Osteoblast (primary cell): ENCODE measurements around the gene ARMH3. TPM values are rescaled to one million over a fixed set of nuclear protein-coding genes. Genes with fewer than 3 reads are reported as not detected.

Experiments
- DNase-seq: peaks from one replicate; pipeline ENCODE4 v3.0.0; 2011; ENCODE audit warnings: low spot score, mixed read lengths; ENCODE audit not compliant: insufficient read length; ENCODE audit errors: missing footprints
- H2AFZ ChIP-seq: 2 replicates; pipeline ENCODE4 v1.6.0; 2011; ENCODE audit warnings: mild to moderate bottlenecking, low read length
- H3K27ac ChIP-seq: 2 replicates; pipeline ENCODE4 v1.5.1; 2011; ENCODE audit warnings: mild to moderate bottlenecking, low read depth, low read length, moderate library complexity
- H3K27me3 ChIP-seq: 2 replicates; pipeline ENCODE4 v1.6.0; 2012; ENCODE audit warnings: mild to moderate bottlenecking, control low read depth, inconsistent platforms, low read length, moderate library complexity; ENCODE audit not compliant: insufficient read depth
- H3K36me3 ChIP-seq: 2 replicates; pipeline ENCODE4 v1.5.1; 2011; ENCODE audit warnings: mild to moderate bottlenecking, low read length, control low read depth, moderate library complexity; ENCODE audit not compliant: insufficient read depth
- H3K4me1 ChIP-seq: 2 replicates; pipeline ENCODE4 v1.5.1; 2011; ENCODE audit warnings: mild to moderate bottlenecking, low read length, control low read depth, moderate library complexity; ENCODE audit not compliant: insufficient read depth
- H3K4me2 ChIP-seq: 2 replicates; pipeline ENCODE4 v1.6.0; 2011; ENCODE audit warnings: mild to moderate bottlenecking, low read length; ENCODE audit not compliant: insufficient read depth
- H3K4me3 ChIP-seq: fragments of 200-600 bp; sonication (generic); 3 replicates; pipeline ENCODE4 v1.5.1; 2012; ENCODE audit warnings: mild to moderate bottlenecking, low read length, inconsistent platforms; ENCODE audit not compliant: insufficient read depth
- H3K79me2 ChIP-seq: 2 replicates; pipeline ENCODE4 v1.6.0; 2012; ENCODE audit warnings: mild to moderate bottlenecking, low read length, control low read depth, inconsistent platforms; ENCODE audit not compliant: insufficient read depth
- H3K9me3 ChIP-seq: 2 replicates; pipeline ENCODE4 v1.5.1; 2011; ENCODE audit warnings: low read depth, low read length, control low read depth
- H4K20me1 ChIP-seq: 2 replicates; pipeline ENCODE4 v1.6.0; 2012; ENCODE audit warnings: mild to moderate bottlenecking, low read length, control low read depth; ENCODE audit not compliant: insufficient read depth
- CTCF ChIP-seq: IDR thresholded peaks from 2 replicates; pipeline ENCODE4 v1.5.1; 2011; ENCODE audit warnings: mild to moderate bottlenecking, low read depth, low read length, moderate library complexity; ENCODE audit errors: extremely low read depth
- total RNA-seq: library from RNA; depleted of rRNA; stranded (reverse); fragments of >200 nt; gene quantifications from 2 replicates; pipeline ENCODE4 v1.2.3, GENCODE V29; 2012

The ARMH3 gene, protein sequence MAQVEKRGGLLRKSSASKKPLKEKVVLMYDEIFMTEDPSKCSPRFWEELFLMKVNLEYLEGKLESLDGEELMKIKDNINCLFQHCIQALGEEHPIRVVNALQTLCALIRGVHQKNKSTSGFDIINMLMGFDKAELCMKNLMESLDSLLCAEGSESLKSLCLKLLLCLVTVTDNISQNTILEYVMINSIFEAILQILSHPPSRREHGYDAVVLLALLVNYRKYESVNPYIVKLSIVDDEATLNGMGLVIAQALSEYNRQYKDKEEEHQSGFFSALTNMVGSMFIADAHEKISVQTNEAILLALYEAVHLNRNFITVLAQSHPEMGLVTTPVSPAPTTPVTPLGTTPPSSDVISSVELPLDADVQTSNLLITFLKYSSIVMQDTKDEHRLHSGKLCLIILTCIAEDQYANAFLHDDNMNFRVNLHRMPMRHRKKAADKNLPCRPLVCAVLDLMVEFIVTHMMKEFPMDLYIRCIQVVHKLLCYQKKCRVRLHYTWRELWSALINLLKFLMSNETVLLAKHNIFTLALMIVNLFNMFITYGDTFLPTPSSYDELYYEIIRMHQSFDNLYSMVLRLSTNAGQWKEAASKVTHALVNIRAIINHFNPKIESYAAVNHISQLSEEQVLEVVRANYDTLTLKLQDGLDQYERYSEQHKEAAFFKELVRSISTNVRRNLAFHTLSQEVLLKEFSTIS
- total RNA-seq: 9.1 and 9.4 TPM in 2 replicates

DNA sequence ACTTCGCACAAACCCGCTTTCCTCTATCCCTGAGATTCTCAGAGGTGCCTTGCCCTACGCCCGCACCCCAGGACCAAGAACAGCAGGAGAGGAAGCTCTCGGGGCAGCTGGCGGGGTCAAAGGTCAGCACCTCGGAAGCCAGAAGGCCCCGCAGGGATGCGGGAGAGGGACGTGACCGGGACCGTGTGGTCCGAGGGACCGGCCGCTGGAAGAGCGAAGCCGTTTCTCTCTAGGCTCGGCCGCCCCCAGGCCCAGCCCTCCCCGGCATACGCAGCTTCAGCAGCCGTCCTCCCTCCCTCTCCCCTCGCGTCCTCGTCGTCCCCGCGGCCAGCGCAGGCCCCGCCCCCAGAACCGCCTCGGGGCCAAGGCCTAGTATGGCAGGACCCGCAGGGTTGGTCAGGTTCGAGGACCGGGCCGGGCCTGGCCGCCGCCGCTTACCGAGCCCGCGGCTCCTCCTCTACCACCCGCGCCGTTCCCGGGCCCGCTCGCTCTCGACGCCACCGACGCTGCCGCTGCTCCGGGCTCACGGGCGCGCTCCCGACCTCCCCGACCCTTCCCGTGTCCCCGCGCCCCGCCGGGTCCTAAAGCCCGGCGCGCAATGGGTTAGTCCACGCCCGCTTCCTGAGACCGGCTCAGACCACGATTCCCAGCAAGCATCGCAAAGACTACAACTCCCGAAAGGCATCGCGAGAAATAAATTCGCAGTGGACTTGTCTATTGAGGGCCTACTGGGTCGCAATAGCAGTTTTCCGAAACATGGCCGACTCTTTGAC is at the start of gene ARMH3:
Gene ARMH3 (minus strand): TSS at position 527 of the 773 bp plus-strand sequence. CDS start 16,059 bp downstream, outside the sequence.
- TF ChIP-seq CTCF: no peak
- peak within 1 kb of the TSS; percentile 94 for H2AFZ ChIP-seq
- H3K36me3 ChIP-seq: no peaks in the 10 kb centered on the region
- peak within 1 kb of the TSS; percentile 76 for H3K27ac ChIP-seq
- peak within 1 kb of the TSS; percentile 76 for H3K4me2 ChIP-seq
- H3K9me3 ChIP-seq: no peaks in the 10 kb centered on the region
- no peaks in the 10 kb centered on the region for H3K27me3 ChIP-seq
- H3K4me1 ChIP-seq: peaks cover 5% of the 10 kb centered on the region
- peaks cover 42% of the 10 kb centered on the region for H3K79me2 ChIP-seq
- peak within 1 kb of the TSS; percentile 98 for H3K4me3 ChIP-seq
- peaks cover 8% of the 10 kb centered on the region for H4K20me1 ChIP-seq
- DNase-seq: peak; percentile 99

GRCh38 chr10:102102421-102102820 is 46.4 kb upstream of the ARMH3 start:
- Histone ChIP-seq H4K20me1 (peaks cover 6% of the 10 kb centered on the region), H3K4me1 (peaks cover 6% of the 10 kb centered on the region), H3K27me3 (no peaks in the 10 kb centered on the region), H2AFZ (no peak overlapping the region), H3K36me3 (peaks cover 4% of the 10 kb centered on the region), H3K9me3 (no peaks in the 10 kb centered on the region), H3K4me3 (no peak overlapping the region), H3K27ac (no peak overlapping the region), H3K4me2 (no peak overlapping the region), H3K79me2 (no peaks in the 10 kb centered on the region)
- peak; percentile 68 for DNase-seq
- TF ChIP-seq CTCF: no peak

GRCh38 chr10:102101152-102101551 is 45.2 kb upstream of the ARMH3 start:
- Histone ChIP-seq H3K79me2 (no peaks in the 10 kb centered on the region), H2AFZ (no peak overlapping the region), H3K4me2 (no peak overlapping the region), H3K36me3 (no peaks in the 10 kb centered on the region), H3K9me3 (no peaks in the 10 kb centered on the region), H3K4me3 (no peak overlapping the region), H3K4me1 (peaks cover 6% of the 10 kb centered on the region), H3K27ac (no peak overlapping the region), H3K27me3 (no peaks in the 10 kb centered on the region), H4K20me1 (no peaks in the 10 kb centered on the region)
- TF ChIP-seq CTCF: no peak
- DNase-seq: no peak
